Vagina (tissue), 2 donors: ENCODE results near the gene NFU1. TPM values are rescaled to one million over a fixed set of nuclear protein-coding genes. Genes with fewer than 3 reads are reported as not detected.

Experiments
- DNase-seq, 2 donors: peaks; one replicate each; pipeline ENCODE4 v3.0.0-alpha.2; 2017; ENCODE audit errors: extremely low spot score in 2 of 2
- H3K27ac ChIP-seq: fragments of 200-600 bp; sonication (generic); one replicate; pipeline ENCODE4 v1.5.1; 2019
- H3K27me3 ChIP-seq: fragments of 200-600 bp; sonication (generic); one replicate; pipeline ENCODE4 v1.5.1; 2019
- H3K36me3 ChIP-seq, 2 donors: fragments of 200-600 bp; sonication (generic); one replicate each; pipeline ENCODE4 v1.5.1; 2017 to 2019
- H3K4me1 ChIP-seq: fragments of 200-600 bp; sonication (generic); one replicate; pipeline ENCODE4 v1.5.1; 2019
- H3K4me3 ChIP-seq, 2 donors: fragments of 200-600 bp; sonication (generic); 1 replicate in 1 of 2; 2 replicates in 1 of 2; pipeline ENCODE4 v1.5.1; 2016 to 2019
- H3K9me3 ChIP-seq: fragments of 200-600 bp; sonication (generic); one replicate; pipeline ENCODE4 v1.5.1; 2019
- CTCF ChIP-seq, 3 experiments: fragments of 450-650 bp in 2 of 3; fragments of 200-600 bp in 1 of 3; sonication (generic) in 1 of 3; IDR thresholded peaks; one replicate each; pipeline ENCODE4 v1.5.1; 2017 to 2019; ENCODE audit warnings: antibody characterized with exemption in 3 of 3, mild to moderate bottlenecking in 2 of 3, moderate library complexity in 2 of 3
- POLR2A ChIP-seq, 2 donors: fragments of 450-650 bp; IDR thresholded peaks; one replicate each; pipeline ENCODE4 v1.6.1; 2017; ENCODE audit warnings: antibody characterized with exemption in 2 of 2, mild to moderate bottlenecking in 2 of 2, moderate library complexity in 2 of 2
- POLR2AphosphoS5 ChIP-seq, 2 donors: sonication (generic); formaldehyde crosslinking; IDR thresholded peaks; one replicate each; pipeline ENCODE4 v1.9.0; 2017; ENCODE audit warnings: antibody characterized with exemption in 2 of 2, mild to moderate bottlenecking in 2 of 2, low read depth in 1 of 2; ENCODE audit not compliant: insufficient read depth in 1 of 2
- intact Hi-C: fragments of 100-400 bp; cut with DNase I; formaldehyde crosslinking; loops from one replicate; pipeline ENCODE4 v1.15.1; 2023
- total RNA-seq: library from RNA; depleted of rRNA; stranded (reverse); fragments of >200 nt; gene quantifications from one replicate; pipeline ENCODE4 v1.2.3, GENCODE V29; 2016

Gene NFU1
- total RNA-seq, 1 donor from 2014 or later: 64.8 TPM

- Histone ChIP-seq H3K4me3 (no peak overlapping the region), H3K36me3 (peaks cover 0 to 11% of the 10 kb centered on the region in 2 donors), H3K9me3 (no peaks in the 10 kb centered on the region), H3K27me3 (no peaks in the 10 kb centered on the region), H3K27ac (no peak overlapping the region), H3K4me1 (peaks cover 4% of the 10 kb centered on the region)
- no peak for TF ChIP-seq POLR2AphosphoS5 (IDR thresholded peaks at IDR 0.05; ENCODE audit: insufficient read depth in 1 of 2, low read depth in 1 of 2)
- TF ChIP-seq CTCF (IDR thresholded peaks at IDR 0.05): no peak
- TF ChIP-seq POLR2A (IDR thresholded peaks at IDR 0.05): no peak
- intact Hi-C loops: no loop called here
- DNase-seq: no peak
Measured at GRCh38 chr2:69469375-69469774, 32.1 kb upstream of the NFU1 start.

GRCh38 chr2:69466728-69467127 lies 29.5 kb upstream of the NFU1 start:
- H3K9me3 ChIP-seq: no peaks in the 10 kb centered on the region
- H3K4me1 ChIP-seq: peaks cover 4% of the 10 kb centered on the region
- no peak for DNase-seq
- no peak overlapping the region for H3K27ac ChIP-seq
- no peak overlapping the region for H3K4me3 ChIP-seq
- H3K36me3 ChIP-seq: peaks cover 0 to 11% of the 10 kb centered on the region in 2 donors
- TF ChIP-seq CTCF (IDR thresholded peaks at IDR 0.05) (no peak), POLR2AphosphoS5 (IDR thresholded peaks at IDR 0.05; ENCODE audit: insufficient read depth in 1 of 2, low read depth in 1 of 2) (no peak), POLR2A (IDR thresholded peaks at IDR 0.05) (no peak)
- H3K27me3 ChIP-seq: no peaks in the 10 kb centered on the region
- intact Hi-C loops: no loop called here

GRCh38 chr2:69465513-69466456 lies 28.6 kb upstream of the NFU1 start:
- Histone ChIP-seq H3K4me3 (no peak overlapping the region), H3K36me3 (peaks cover 0 to 11% of the 10 kb centered on the region in 2 donors), H3K27ac (no peak overlapping the region), H3K9me3 (no peaks in the 10 kb centered on the region), H3K4me1 (peaks cover 4% of the 10 kb centered on the region), H3K27me3 (no peaks in the 10 kb centered on the region)
- peak in 1 of 2 donors; percentile 91 for DNase-seq
- TF ChIP-seq CTCF (IDR thresholded peaks at IDR 0.05) (no peak), POLR2AphosphoS5 (IDR thresholded peaks at IDR 0.05; ENCODE audit: insufficient read depth in 1 of 2, low read depth in 1 of 2) (peak in 1 of 2 donors; percentile 40)
- intact Hi-C loops: no loop called here

GRCh38 chr2:69464575-69464974 lies 27.3 kb upstream of the NFU1 start:
- intact Hi-C loops: no loop called here
- H3K4me3 ChIP-seq: no peak overlapping the region
- peak in 1 of 2 donors; percentile 39 for TF ChIP-seq POLR2AphosphoS5 (IDR thresholded peaks at IDR 0.05; ENCODE audit: insufficient read depth in 1 of 2, low read depth in 1 of 2)
- TF ChIP-seq POLR2A (IDR thresholded peaks at IDR 0.05): no peak
- TF ChIP-seq CTCF (IDR thresholded peaks at IDR 0.05): no peak
- H3K4me1 ChIP-seq: peaks cover 4% of the 10 kb centered on the region
- H3K27ac ChIP-seq: no peak overlapping the region
- H3K36me3 ChIP-seq: peaks cover 0 to 11% of the 10 kb centered on the region in 2 donors
- no peaks in the 10 kb centered on the region for H3K9me3 ChIP-seq
- peak in 1 of 2 donors; percentile 90 for DNase-seq
- H3K27me3 ChIP-seq: no peaks in the 10 kb centered on the region

GRCh38 chr2:69462780-69463179 lies 25.5 kb upstream of the NFU1 start:
- Histone ChIP-seq H3K4me1 (no peaks in the 10 kb centered on the region), H3K4me3 (no peak overlapping the region), H3K36me3 (peaks cover 0 to 11% of the 10 kb centered on the region in 2 donors), H3K27me3 (no peaks in the 10 kb centered on the region), H3K9me3 (no peaks in the 10 kb centered on the region), H3K27ac (no peak overlapping the region)
- TF ChIP-seq POLR2AphosphoS5 (IDR thresholded peaks at IDR 0.05; ENCODE audit: insufficient read depth in 1 of 2, low read depth in 1 of 2) (no peak), POLR2A (IDR thresholded peaks at IDR 0.05) (no peak), CTCF (IDR thresholded peaks at IDR 0.05) (no peak)
- intact Hi-C loops: no loop called here
- DNase-seq: no peak
